ENCODE measurements around the gene BCAP29.

Gene BCAP29

DNA sequence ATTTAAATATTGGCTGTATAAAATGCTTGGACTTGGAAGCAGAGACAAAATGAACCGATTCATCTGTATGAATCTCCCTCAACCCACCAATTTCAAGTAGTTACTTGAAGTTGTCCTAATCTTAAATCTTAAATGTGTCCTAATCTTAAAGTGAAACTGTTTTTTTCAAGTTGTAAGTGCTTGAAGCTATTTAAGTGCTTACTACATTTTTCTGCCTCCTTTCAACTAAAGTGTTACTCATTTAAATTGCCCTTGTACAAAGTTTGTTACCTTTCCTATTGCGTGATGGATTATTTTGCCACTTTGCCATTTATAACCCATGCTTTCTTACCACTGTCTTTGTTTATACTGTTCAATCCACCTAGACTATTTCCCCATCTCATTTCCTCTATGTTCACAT, 2.8 kb downstream of the BCAP29 start:
- no peak for DNase-seq

DNA sequence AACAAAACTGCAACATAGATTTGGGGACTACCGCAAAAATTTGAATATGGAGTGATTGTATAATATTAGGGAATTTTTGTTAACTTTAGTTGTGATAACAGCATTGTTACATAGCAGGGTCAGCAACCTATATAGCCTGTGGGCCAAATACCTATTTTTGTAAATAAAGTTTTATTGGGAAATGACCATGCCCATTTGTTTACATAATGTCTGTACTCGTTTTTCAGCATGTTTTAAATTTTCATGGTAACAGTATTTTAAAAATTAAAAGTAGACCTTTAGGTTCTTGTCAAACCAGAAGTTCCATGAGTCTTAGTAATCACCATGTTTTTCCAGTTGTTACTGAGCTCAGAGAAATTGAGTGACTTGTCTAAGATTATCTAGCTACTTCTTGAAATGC, 4.7 kb downstream of the BCAP29 start:
- no peak for DNase-seq

DNA sequence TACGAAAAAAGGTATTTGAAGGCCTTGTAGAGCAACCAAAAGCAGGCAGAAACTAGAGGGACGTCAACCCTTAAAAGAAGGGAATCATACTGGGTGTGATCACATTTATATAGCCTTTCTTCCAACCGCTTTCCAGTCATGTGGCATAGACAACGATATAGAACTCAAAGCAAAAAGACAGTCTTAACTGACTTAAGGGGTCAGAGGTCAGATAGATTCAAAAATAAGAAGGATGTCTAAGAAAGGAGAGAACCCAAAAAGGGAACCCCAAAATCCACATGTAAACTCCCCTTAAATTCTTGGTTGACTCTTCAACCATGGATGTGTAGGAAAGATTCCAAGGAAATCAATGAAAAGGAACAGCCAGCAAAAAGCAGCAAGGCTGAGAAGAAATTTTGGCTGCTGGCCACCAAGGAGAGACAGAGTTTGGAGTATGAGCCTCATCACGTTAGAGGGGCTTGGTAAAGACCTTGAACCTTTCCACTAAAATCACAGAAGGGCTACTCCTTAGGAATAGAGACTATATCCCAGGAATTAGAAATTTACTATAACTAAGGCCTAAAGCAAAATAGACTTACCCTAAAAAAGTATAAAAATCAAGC, 8.6 kb downstream of the BCAP29 start:
- no peak for DNase-seq

DNA sequence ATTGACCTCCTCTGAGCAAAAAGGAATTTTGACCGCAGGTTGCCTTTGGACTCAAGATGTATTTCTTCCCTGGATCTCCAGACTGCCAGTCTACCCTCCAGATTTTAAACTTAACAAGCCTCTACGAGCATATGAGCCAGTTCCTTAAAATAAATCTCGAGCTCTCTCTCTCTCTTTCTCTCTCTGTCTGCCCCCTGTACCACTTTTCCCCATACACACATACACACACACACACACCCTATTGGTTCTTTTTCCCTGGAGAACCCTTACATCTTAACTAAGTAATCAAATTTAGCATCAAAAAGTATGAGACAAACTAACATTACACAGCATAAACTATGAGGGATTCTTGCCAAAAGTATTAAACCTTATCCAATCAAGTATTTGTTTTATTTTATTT, 11.4 kb downstream of the BCAP29 start:
- no peak for DNase-seq

DNA sequence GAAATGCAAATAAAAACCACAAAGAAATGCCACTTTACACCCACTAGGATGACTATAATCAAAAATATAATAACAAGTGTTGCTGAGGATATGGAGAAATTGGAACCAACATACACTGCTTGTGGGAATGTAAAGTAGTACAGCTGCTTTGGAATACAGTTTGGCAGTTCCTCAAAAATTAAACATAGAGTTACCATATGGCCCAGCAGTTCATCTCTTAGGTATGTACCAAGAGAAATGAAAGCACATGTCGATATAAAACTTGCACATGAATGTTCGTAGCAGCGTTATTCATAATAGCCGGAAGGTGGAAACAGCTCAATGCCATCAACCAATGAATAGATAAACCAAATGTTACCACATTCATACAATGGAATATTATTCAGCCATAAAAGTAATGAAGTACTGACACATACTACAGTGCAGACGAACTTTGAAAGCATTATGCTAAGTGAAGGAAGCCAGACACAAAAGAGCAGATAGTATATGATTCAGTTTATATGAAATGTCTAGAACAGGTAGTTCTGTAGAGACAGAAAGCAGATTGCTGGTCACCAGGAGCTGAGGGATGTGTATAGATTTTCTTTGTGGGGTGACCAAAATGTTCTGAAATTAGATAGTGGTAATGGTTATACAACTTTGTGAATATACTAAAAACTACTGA, 12.4 kb downstream of the BCAP29 start:
- no peak for DNase-seq

DNA sequence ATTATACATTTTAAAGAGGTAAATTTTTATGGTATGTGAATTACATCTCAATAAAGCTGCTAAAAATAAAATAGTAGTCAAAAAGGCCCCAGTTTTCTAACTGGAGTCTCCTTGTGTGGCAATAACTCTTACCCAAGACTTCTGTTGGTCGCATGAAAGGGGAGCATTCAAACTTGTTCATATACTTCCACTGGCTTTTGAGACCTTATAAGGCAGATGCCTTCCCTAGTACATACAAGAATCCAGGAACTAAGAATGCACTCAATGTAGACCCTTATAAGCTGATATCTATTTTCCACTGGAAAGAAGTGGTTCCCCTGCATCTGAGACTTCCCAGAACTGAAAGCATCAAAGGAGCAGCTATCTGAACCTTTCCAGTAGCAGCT, 13.0 kb downstream of the BCAP29 start:
- no peak for DNase-seq

DNA sequence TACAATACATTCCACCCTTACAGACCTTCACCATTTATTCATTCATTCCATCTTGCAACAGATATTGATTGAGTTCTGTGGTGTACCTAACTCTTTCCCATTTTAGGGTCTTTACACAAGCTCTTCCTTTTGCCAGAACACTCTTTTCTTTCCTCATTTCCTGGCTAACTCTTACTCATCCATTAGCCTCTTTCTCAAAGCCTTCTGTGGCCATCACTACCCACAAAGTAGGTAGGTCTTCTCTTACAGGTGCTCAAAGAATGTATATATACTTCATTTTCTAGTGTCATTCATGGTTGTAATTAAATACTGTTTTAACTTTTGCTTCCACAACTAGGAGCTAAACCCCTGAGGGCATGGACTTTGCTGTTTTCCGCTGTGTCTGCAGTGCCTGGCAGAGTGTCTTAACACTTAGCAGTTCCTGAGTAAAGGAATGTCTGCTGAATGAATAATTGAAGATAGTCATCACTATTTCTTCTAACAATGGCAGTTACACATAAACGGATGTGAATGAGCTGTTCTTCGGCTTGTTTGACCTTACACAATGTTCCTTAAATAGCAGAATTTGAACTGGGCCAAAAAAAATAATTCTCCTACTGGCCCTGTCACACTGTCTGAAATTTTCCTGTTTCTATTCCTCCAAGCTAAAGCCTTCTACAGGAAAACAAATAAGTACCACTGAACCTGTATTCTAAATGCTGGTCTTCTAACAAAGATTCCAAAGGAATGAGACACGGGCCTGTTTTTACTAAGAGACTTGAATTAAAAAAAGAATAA, 15.1 kb downstream of the BCAP29 start:
- no peak for DNase-seq

DNA sequence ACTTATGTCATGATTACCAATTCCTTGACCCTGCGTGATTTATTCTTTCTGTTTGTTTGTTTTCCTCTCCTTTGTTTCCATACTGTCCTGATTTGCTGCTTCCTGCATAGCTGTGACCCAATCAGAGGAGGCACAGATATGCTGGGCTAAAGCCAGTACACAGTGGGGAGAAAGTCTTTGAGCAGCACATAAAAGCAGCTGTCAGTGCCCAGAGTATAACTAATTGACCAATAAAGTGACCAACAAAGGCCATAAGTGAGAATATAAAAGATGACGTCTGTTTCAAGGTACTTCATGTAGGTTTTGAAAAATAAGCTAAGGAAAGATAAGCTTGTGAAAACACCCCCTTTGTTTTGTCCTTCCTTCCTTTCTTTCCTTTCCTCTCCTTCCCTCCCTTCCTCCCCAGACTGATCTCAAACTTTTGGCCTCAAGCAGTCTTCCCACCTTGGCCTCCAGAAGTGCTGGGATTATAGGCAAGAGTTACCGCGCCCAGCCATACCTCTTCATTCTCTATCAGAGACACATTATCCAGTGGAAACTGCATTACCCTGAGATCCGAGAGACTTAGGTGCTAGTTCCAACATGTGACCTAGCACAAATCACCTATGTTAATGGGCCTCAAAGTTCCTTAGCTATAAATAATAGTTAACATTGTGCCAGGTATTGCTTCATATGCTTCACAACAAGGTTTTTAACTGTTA, 17.0 kb downstream of the BCAP29 start:
- DNase-seq = peak; percentile 17

DNA sequence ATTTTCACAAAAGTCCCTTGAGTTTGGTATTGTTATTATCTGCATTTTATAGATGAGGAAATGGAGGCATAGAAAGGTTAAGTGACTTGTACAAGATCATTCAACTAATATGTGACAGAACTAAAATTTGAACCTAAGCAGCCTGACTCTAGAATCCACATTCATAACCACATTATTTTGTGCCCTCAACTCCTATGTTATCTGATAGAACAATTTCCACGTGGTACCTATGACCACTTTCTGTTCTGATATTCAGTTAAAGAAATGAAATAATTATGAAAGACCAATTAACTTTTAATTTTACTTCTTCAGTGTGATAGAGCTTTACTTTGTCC, 17.5 kb downstream of the BCAP29 start:
- DNase-seq = no peak

DNA sequence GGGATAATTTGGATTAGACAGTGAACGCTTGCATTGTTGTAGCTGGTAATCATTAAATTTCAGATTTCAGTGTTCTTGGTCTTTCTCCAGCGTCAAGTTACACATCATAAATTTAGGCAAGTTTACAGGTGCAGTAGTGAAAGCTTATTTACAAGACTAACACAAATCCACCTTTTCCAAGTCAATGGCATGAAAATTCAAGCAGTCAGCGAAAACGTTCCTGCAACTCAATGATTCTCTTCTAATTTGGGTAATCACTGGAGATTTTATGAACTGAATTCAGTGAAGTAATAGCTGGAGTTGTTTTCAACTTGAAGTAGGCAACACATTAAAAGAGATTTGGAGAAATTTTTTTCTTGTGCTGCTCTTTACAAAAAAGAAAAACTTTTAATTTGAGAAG, 17.9 kb downstream of the BCAP29 start:
- DNase-seq = no peak

DNA sequence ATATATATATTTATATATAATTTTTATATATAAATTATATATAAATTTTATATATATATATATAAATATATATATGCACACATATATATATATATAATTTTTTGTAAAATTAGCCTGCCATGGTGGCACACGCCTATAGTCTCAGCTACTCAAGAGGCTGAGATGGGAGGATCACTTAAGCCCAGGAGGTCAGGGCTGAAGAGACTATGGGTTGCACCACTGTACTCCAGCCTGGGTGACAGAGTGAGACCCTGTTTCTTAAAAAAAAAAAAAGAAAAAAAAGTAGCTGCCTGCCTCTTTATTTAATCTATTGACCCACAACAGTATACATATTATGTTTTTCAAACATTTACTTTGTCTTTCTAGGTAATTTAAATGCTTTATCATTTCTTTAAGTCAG, 19.2 kb downstream of the BCAP29 start:
- no peak for DNase-seq

DNA sequence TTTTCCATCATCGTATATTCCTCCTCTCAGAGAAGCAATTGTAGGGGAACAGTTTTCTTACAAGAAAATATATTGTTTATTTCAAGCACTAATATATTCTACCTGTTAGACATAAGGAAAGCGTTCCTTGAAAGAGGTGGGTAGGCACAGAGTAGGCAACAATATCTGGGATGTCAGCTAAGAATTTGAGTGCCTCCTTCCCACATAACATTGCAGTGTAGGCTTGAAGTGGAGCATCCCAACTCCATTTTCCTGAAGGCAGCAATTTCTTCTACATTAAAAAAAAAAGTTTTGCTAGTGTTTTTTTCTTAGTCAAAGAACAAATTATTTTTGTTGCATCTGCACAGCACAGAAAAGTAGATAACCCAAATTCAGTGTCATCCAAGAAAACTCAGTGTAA, 20.8 kb downstream of the BCAP29 start:
- no peak for DNase-seq

DNA sequence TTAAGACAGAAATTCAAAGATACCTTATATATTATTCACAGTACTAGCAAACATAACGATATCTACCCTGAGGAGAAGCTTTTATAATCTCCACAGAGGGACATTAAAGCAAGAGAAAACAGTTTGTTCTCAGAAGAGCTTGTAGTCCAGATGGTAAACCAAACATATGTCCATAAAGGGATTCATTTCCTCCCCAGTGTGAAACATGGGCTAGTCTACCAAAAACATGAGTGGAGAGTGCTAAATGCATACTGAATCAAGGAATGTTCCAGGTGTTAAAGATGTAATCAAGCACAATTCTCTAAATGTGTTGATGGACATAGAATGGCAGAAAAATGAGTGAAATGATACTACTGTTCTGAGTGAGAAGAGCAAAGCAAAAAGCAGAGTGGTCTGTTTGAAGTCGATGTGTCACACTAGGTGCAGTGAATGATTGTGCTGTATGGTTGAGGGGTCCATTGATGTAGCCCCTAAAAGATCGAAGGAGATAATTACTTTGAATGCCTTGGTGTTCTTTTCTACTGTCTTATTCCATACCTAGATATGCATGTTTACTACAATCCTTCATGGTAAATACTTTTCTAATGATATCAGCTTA, 25.3 kb downstream of the BCAP29 start:
- no peak for DNase-seq

DNA sequence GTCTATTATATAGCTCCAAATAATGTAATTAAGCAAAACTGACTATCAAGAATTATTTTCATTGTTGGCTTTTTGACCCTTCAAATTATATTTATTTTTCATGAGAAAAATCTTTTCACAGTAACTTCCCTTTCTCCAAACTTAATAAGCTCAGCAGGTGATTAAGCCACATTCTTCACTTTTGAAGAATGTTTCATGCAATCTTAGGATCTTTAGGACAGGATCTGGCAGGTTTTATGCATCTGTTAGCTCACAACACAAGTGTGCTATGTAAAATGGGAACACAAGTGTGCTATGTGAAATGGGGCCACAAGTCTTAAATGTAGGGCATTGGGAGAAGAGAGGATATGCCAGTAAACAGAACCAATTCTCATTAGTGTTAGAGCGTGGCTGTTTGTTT, 26.3 kb downstream of the BCAP29 start:
- no peak for DNase-seq

DNA sequence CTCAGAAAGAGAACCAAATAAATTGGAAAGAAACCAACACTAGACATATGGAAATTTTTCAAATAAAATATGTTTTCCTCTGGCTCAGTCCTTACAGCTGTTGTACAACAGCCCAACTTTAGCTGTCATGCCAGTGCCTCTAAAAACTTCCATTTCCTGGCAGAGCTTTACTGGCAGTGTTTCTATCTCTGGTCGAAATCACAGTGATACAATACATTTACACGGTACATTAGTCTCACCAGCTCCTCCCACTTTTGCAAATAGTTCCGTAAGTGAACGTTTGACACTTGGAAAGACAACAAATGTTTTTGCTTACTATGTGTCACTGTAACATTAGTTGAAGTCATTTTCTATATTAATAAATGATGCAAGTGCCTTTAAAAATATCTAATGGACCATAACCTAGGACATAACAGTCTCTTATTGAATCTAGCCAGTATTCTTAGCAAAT, 29.8 kb downstream of the BCAP29 start:
- no peak for DNase-seq

DNA sequence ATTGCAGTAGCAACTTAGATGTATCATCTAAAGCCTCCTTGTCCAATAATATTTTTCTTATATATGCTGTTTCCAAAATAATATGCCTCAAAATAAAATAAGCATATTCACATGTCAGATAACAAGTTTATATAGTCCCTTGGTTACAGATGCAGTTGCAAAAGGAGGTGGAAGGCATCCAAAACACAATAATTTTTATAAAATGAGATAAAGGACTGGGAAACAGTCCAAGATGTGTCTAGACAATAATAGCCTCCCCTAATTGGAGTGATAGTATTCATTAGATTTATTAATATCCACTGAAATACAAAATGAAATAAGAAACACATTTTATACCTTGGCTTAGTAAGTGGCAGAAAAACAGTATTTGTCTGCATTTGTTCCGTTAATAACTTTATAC, 30.3 kb downstream of the BCAP29 start:
- no peak for DNase-seq

DNA sequence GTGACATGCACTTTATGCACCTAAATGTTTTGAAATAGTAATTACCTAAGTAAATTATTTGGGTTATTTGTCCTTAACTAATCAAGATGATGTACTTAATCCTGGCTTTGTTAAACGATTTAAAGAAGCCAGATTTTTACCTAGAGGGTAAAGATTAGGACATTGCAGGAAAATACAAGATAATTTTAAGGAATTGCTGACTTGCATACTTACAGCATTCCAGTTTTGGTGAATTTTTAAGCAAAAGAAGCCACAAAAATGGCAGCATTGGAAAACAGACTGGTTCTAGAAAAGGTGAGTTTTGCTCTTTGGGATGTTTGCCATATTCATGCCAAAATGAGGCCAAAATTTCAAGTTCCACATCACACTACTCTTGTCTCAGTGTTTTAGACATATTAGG, 33.4 kb downstream of the BCAP29 start:
- no peak for DNase-seq

DNA sequence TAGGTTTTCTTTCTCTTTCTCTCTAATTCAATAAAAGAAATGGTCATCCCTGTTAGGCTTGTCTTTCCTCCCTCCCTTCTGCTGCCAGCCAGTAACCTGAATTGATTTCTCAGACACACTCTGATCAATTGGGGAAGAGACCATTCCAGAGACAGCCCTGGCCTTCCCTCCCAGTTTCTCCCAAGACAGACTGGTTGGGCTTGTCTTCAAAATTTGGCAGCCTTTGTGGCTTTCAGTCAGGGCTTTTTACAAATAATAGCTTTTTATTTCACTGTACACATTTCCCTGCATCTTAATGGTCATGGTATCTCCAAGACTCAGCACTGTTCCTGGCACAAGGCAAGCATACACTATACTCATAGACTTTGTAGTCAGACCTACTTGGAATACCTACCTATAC, 33.9 kb downstream of the BCAP29 start:
- DNase-seq = no peak

DNA sequence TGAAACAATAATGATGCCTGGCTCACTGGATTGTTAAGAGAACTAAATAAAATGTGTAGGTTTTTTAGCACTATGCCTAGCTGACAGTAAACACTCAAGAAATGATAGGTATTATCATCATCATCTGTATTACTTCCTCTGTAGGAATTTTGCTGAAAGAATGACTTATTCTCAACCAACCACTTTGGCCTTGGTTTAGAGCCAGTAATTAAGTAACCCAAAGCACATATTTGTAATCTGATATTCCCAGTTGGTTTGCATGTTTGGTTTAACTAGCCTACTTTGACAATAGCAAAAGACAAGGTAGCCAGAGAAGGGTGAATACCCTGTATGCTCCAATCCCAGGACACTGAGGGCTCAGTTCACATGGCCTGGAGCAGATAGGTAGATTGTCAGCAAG, 34.4 kb downstream of the BCAP29 start:
- no peak for DNase-seq

DNA sequence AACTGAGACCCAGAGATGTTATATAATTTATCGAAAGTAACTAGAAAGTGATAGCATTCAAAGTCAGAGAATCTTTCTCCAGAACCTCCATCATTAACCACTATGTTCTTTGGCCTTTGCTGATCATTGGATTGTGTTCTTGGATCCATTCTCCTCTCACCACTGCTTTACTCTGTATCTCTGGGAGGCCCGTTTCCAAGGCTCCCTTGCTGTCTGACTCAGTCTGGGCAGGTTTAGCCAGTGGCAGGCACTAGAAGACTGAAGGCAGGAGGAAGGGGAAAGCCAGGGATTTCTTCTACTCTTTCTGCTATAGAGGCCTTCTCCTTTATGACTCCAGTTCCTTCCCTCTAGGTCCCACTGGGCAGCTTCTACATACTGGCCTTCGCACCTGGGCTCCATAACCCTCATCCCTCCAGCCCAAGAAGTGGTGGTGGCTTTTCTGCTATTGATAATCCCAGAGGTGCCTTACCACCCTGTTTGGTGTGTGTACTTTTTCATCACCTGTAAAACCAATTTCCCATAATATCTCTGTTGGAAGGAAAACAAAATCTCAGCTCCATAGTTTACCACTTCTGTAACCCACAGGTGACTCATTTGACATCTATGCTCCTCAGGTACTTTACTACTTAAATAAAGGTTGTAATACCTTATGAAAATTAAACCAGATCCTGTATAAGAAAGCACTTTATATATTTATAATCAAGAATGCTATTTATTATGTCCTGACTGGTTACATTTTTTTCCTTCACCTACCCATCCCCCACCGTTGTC, 36.0 kb downstream of the BCAP29 start:
- no peak for DNase-seq

DNA sequence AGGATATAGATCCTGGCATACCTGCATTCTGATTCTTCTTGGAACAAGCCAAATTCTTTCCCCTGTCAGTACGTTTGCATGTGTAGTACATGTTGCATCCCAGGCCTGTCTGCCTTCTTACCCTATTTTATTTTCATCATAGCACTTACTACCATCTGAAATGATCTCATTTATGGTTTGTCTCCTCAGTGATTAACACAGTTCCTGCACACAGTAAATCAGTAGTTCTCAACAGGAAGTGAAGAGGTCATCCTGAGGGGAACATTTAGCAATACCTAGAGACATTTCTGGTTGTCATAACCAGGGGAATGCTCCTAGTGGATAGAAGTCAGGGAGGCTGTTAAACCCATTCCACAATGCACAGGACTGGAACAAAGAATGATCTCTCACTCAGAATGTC, 42.4 kb downstream of the BCAP29 start:
- DNase-seq = no peak

DNA sequence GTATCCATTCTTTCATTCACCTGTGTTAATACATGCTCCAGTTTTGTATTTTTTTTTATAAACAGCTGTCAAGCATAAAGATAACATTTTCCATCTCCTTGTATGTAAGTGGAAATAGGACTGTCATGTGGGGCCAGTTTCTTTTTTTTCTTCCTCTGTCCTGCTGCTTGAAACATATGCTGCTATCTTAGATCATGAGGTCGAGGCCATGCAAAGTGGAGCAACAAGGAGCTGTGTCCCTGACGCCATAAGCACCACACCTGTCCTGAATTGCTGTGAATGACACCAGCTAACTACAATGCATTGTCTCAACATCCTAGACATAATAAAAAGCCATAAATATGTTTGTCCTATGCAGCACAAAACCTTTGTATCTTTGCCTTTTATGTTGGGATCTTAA, 42.8 kb downstream of the BCAP29 start:
- DNase-seq = no peak

DNA sequence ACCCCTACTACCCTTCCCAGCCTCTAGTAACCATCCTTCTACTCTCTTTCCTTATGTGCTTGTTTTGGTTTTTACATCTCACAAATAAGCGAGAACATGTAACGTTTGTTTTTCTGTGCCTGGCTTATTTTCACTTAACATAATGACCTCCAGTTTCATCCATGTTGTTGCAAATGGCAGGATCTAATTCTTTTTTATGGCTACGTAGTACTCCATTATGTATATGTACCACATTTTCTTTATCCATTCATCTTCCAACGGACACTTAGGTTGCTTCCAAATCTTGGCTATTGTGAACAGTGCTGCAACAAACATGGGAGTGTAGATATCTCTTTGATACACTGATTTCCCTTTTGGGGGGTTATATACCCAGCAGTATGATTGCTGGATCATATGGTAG, 47.0 kb downstream of the BCAP29 start:
- no peak for DNase-seq
